ENCODE results near the gene LGR6. TPM values are rescaled to one million over a fixed set of nuclear protein-coding genes. Genes with fewer than 3 reads are reported as not detected.

Gene LGR6
- total and polyA plus RNA-seq, 2 experiments from 2014 or later = 0.66 to 0.89 TPM

GRCh38 chr1:202316186-202316585 is 122.6 kb downstream of the LGR6 start (continued):
- TF ChIP-seq EZH2phosphoT487 (IDR thresholded peaks at IDR 0.05; ENCODE audit: unreplicated experiment) = no peak
- TF ChIP-seq POLR2AphosphoS5 (IDR thresholded peaks at IDR 0.05; ENCODE audit: low read depth) = no peak
- no peak for TF ChIP-seq CREB1 (CRISPR knock-in tag; IDR thresholded peaks at IDR 0.05; ENCODE audit: low read depth)
- TF ChIP-seq CTCF (conservative IDR thresholded peaks at IDR 0.05; ENCODE audit: low read depth in 2 of 2) = no peak
- TF ChIP-seq NANOG (IDR thresholded peaks at IDR 0.05; ENCODE audit: borderline replicate concordance) = no peak
- no peak for TF ChIP-seq JUNB (IDR thresholded peaks at IDR 0.05; ENCODE audit: unreplicated experiment)

- Mint-ChIP-seq H3K36me3 (ENCODE audit: low read depth) (no peaks in the 10 kb centered on the region), H3K9me3 (no peaks in the 10 kb centered on the region), H3K4me1 (peaks cover 9% of the 10 kb centered on the region), H3K27me3 (ENCODE audit: insufficient read depth, low read depth, poor library complexity) (peaks cover 4% of the 10 kb centered on the region), H3K27ac (no peak overlapping the region), H3K4me3 (no peak overlapping the region)
- Histone ChIP-seq H3K79me2 (replicated peaks; ENCODE audit: insufficient read depth) (no peaks in the 10 kb centered on the region), H3K27me3 (ENCODE audit: insufficient read depth) (no peaks in the 10 kb centered on the region), H3K9me2 (ENCODE audit: insufficient read depth) (no peaks in the 10 kb centered on the region), H3K4me1 (ENCODE audit: insufficient read depth) (no peaks in the 10 kb centered on the region), H2AFZ (peak overlapping the region; percentile 47; the same call in 1 of the 2 replicates), H3K4me2 (no peak overlapping the region), H3F3A (replicated peaks; ENCODE audit: low read depth) (no peaks in the 10 kb centered on the region), H3K4me3 (no peak overlapping the region), H3K36me3 (ENCODE audit: insufficient read depth) (no peaks in the 10 kb centered on the region), H3K27ac (ENCODE audit: low read depth) (no peak overlapping the region), H4K20me1 (replicated peaks; ENCODE audit: insufficient read depth) (no peaks in the 10 kb centered on the region)
- ATAC-seq (no peak), DNase-seq (ENCODE audit: low spot score) (no peak)
- no peak for TF ChIP-seq ZNF114 (CRISPR knock-in tag; IDR thresholded peaks at IDR 0.05)
These were observed 124.6 kb downstream of the LGR6 start for GRCh38 chr1:202317941-202318925.

- Mint-ChIP-seq H3K27me3 (ENCODE audit: insufficient read depth, low read depth, poor library complexity) (peaks cover 4% of the 10 kb centered on the region), H3K27ac (no peak overlapping the region), H3K4me3 (no peak overlapping the region), H3K36me3 (ENCODE audit: low read depth) (no peaks in the 10 kb centered on the region), H3K4me1 (peaks cover 9% of the 10 kb centered on the region), H3K9me3 (no peaks in the 10 kb centered on the region)
- Histone ChIP-seq H4K20me1 (replicated peaks; ENCODE audit: insufficient read depth) (no peaks in the 10 kb centered on the region), H3K27me3 (ENCODE audit: insufficient read depth) (no peaks in the 10 kb centered on the region), H3K4me1 (ENCODE audit: insufficient read depth) (no peaks in the 10 kb centered on the region), H2AFZ (no peak overlapping the region), H3K4me3 (no peak overlapping the region), H3K79me2 (replicated peaks; ENCODE audit: insufficient read depth) (no peaks in the 10 kb centered on the region), H3K36me3 (ENCODE audit: insufficient read depth) (no peaks in the 10 kb centered on the region), H3K4me2 (no peak overlapping the region), H3F3A (replicated peaks; ENCODE audit: low read depth) (no peaks in the 10 kb centered on the region), H3K9me2 (ENCODE audit: insufficient read depth) (no peaks in the 10 kb centered on the region), H3K27ac (ENCODE audit: low read depth) (no peak overlapping the region)
- no peak for ATAC-seq
- TF ChIP-seq ZNF331 (CRISPR knock-in tag; IDR thresholded peaks at IDR 0.05; ENCODE audit: low read depth) = no peak
- TF ChIP-seq NANOG (IDR thresholded peaks at IDR 0.05; ENCODE audit: borderline replicate concordance) = no peak
- TF ChIP-seq EZH2phosphoT487 (IDR thresholded peaks at IDR 0.05; ENCODE audit: unreplicated experiment) = no peak
- no peak for TF ChIP-seq REST (IDR thresholded peaks at IDR 0.05; ENCODE audit: unreplicated experiment)
- no peak for TF ChIP-seq EZH2 (IDR thresholded peaks at IDR 0.05; ENCODE audit: low read depth, unreplicated experiment)
- TF ChIP-seq ETS1 (IDR thresholded peaks at IDR 0.05) = no peak
- TF ChIP-seq POLR2AphosphoS5 (IDR thresholded peaks at IDR 0.05; ENCODE audit: low read depth) = no peak
- no peak for DNase-seq (ENCODE audit: low spot score)
These were observed 125.9 kb downstream of the LGR6 start for GRCh38 chr1:202319381-202320080.

All from GM23338 (cell line).